BE2C (cell line): ENCODE data around the gene EIF4H.
"Not testable (repeated sequence)": the region's sequence is repeated elsewhere in the genome, so short reads cannot be mapped to it uniquely, and the experiment has no call there.

Source experiments
- DNase-seq: peaks from one replicate; pipeline ENCODE4 v3.0.0-alpha.2; 2020
- H3K27me3 ChIP-seq: fragments of 250-450 bp; sonication (Bioruptor Pico); 2 replicates; pipeline ENCODE4 v1.5.1; 2020; ENCODE audit warnings: mild to moderate bottlenecking
- H3K36me3 ChIP-seq: fragments of 250-450 bp; sonication (Bioruptor Pico); 2 replicates; pipeline ENCODE4 v1.5.1; 2020; ENCODE audit warnings: mild to moderate bottlenecking
- H3K4me1 ChIP-seq: fragments of 250-450 bp; sonication (Bioruptor Pico); 2 replicates; pipeline ENCODE4 v1.5.1; 2020
- H3K4me3 ChIP-seq: 2 replicates; pipeline ENCODE4 v1.5.1; 2011; ENCODE audit warnings: low read depth, low read length
- H3K9me3 ChIP-seq: fragments of 250-450 bp; sonication (Bioruptor Pico); 2 replicates; pipeline ENCODE4 v1.5.1; 2020
- TF ChIP-seq, protein P1 (sequence below): IDR thresholded peaks from 2 replicates; pipeline ENCODE4 v1.5.1; 2012; ENCODE audit warnings: mild to moderate bottlenecking, low read depth, low read length

Gene EIF4H

DNA sequence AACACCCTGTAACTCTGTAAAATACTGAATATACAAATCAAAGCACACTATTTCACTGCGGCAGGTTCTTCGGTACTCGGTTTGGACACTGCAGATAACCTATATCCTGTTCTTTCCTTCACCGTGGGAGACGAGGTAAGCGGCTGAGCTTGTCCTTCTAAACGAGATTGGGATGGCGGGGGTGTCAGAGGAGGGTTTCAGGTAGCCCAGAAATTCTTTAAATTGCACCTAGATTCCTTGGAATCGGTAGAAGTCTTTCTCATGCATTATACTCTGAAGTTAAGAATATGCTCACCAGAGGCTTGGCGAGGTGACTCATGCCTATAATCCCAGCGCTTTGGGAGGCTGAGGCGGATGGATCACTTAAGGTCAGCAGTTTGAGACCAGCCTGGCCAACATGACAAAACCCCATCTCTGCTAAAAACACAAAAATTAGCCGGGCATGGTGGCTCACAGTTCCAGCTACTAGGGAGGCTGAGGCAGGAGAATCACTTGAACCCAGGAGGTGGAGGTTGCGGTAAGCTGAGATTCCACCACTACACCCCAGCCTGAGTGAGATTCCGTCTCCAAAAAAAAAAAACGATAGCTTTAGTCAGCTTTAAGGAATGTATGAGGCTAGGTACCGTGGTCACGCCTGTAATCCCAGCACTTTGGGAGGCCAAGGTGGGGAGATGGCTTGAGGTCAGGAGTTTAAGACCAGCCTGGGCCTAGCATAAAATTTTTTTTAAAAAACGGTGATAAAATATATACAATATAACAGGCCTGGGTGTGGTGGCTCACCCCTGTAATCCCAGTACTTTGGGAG is 25.6 kb downstream of the EIF4H start:
- Histone ChIP-seq H3K4me1 (no peaks in the 10 kb centered on the region), H3K36me3 (peaks cover 17% of the 10 kb centered on the region)
- no peak for DNase-seq

DNA sequence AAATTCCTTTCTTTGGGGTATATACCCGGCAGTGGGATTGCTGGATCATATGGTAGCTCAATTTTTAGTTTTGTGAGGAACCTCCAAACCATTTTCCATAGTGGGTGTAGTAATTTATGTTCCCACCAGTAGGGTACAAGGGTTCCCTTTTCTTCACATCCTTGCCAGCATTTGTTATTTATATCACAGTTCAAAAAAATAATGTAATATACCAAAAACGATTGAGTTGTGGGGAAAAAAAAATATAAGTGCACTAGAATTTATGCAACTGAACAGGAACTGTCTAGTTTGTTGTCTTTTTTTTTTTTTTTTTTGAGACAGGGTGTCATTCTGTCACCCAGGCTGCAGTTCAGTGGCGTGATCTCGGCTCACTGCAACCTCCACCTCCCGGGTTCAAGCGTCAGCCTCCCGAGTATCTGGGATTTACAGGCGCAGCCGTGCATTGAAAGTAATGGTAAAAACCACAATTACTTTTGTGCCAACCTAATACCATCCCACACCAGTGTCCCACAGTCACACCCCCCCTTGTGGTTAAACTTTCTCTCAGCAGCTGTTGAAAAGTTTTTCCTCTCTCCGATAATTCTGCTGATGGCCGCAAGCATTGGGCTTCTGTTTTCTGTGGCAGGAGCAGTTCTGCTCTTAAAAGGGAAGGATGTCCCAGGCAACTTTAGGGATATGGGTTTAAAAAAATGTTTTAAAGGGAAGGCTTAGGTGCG is 28.8 kb downstream of the EIF4H start:
- Histone ChIP-seq H3K9me3 (no peaks in the 10 kb centered on the region), H3K27me3 (peaks cover 10% of the 10 kb centered on the region), H3K4me3 (no peak overlapping the region), H3K36me3 (peaks cover under 1% of the 10 kb centered on the region), H3K4me1 (no peaks in the 10 kb centered on the region)
- TF ChIP-seq, protein P1, sequence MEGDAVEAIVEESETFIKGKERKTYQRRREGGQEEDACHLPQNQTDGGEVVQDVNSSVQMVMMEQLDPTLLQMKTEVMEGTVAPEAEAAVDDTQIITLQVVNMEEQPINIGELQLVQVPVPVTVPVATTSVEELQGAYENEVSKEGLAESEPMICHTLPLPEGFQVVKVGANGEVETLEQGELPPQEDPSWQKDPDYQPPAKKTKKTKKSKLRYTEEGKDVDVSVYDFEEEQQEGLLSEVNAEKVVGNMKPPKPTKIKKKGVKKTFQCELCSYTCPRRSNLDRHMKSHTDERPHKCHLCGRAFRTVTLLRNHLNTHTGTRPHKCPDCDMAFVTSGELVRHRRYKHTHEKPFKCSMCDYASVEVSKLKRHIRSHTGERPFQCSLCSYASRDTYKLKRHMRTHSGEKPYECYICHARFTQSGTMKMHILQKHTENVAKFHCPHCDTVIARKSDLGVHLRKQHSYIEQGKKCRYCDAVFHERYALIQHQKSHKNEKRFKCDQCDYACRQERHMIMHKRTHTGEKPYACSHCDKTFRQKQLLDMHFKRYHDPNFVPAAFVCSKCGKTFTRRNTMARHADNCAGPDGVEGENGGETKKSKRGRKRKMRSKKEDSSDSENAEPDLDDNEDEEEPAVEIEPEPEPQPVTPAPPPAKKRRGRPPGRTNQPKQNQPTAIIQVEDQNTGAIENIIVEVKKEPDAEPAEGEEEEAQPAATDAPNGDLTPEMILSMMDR = peak; percentile 81
- peak; percentile 65 for DNase-seq

More for the DNA sequence above, 25.6 kb downstream of the EIF4H start:
- Histone ChIP-seq H3K4me3 (no peak overlapping the region), H3K9me3 (no peaks in the 10 kb centered on the region), H3K27me3 (peaks cover 4% of the 10 kb centered on the region)
- TF ChIP-seq, protein P1 = no peak

DNA sequence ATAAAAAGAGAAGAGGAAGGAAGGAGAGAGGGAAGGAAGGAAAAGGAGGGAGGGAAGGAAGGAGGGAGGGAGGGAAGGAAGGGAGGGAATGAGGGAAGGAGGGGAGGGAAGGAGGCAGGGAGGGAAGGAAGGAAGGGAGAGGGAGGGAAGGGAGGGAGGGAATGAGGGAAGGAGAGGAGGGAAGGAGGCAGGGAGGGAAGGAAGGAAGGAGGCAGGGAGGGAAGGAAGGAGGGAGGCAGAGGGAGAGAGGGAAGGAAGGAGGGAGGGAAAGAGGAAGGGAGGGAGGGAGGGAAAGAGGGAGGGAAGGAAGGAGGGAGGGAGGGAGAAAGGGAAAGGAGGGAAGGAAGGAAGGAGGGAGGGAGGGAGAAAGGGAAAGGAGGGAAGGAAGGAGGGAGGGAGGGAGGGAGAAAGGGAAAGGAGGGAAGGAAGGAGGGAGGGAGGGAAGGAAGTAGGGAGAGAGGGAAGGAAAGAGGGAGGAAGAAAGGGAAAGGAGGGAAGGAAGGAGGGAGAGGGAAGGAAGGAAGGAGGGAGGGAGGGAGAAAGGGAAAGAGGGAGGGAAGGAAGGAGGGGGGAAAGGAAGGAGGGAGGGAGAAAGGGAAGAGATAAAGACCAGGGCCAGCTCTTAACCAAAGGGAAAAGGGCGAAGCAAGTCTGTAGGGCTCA is 29.9 kb downstream of the EIF4H start:
- Histone ChIP-seq H3K36me3 (no peaks in the 10 kb centered on the region), H3K9me3 (no peaks in the 10 kb centered on the region), H3K4me1 (peaks cover under 1% of the 10 kb centered on the region; the same call in 1 of the 2 replicates), H3K27me3 (peaks cover 10% of the 10 kb centered on the region), H3K4me3 (no peak overlapping the region)
- TF ChIP-seq, protein P1 = no peak
- no peak for DNase-seq

DNA sequence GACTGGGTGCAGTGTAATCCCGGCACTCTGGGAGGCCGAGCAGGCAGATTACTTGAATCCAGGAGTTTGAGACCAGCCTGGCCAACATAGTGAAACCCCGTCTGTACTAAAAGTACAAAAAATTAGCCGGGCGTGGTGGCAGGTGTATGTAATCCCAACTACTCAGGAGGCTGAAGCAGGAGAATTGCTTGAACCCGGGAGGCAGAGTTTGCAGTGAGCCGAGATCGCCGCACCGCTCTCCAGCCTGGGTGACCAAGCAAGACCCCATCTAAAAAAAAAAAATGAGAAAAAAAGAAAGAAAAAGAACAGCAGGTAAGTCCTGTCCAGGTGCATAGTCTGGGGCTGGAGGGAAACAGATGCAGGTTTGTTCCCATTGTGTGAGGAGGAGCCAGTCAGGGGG is 31.9 kb downstream of the EIF4H start:
- not testable (repeated sequence) for DNase-seq, H3K4me3 ChIP-seq, H3K36me3 ChIP-seq, H3K9me3 ChIP-seq, H3K27me3 ChIP-seq, H3K4me1 ChIP-seq

DNA sequence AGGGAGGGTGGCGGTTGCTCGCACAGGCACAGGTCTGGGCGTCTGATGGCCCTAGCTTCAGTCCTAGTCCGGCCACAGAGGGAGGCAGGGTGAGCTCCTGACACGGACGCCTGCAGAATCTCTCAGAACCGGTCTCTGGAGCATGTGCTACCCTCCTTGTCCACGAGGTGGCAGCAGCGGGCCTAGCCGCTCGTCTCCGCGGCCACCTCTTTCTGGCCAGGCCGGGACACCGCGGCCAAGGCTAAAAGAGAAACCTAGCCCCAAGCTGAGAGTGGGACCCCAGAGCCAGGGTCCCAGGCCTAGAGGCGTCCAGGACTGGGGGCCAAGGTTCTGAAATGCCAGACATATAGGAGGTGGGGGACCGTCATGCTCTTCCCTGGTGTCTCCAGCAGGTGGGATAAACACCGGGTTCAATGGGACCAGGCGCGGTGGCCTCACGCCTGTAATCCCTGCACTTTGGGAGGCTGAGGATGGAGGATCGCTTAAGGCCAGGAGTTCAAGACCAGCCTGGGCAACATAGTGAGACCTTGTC is 32.5 kb downstream of the EIF4H start:
- peaks cover 10% of the 10 kb centered on the region for H3K27me3 ChIP-seq
- no peaks in the 10 kb centered on the region for H3K36me3 ChIP-seq
- H3K4me1 ChIP-seq = peaks cover 4% of the 10 kb centered on the region; the same call in 1 of the 2 replicates
- peak; percentile 84 for DNase-seq
- H3K9me3 ChIP-seq = no peaks in the 10 kb centered on the region
- H3K4me3 ChIP-seq = peak overlapping the region; percentile 7; the same call in 1 of the 2 replicates
- TF ChIP-seq, protein P1 = peak; percentile 95

DNA sequence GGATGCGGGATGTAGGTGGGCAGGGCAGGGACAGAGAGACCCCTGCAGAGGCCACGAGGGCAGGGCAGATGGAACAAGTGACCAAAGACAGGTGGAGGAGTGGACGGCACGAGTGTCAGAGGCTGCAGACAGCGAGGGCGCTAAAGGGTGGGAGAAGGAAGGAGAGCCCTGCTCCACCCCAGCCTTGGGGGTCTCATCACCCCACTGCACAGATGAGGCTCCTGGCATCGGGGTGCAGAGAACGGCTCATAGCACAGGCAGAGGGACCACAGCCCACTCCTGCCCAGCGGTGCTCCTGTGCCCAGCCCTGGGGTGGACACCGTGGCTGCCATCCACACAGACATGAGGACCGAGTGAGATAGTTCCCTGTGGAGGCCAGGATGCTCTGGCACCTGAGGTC is 33.4 kb downstream of the EIF4H start:
- TF ChIP-seq, protein P1 = no peak
- no peaks in the 10 kb centered on the region for H3K9me3 ChIP-seq
- peaks cover 10% of the 10 kb centered on the region for H3K27me3 ChIP-seq
- H3K4me3 ChIP-seq = no peak overlapping the region
- no peak for DNase-seq
- no peaks in the 10 kb centered on the region for H3K36me3 ChIP-seq
- H3K4me1 ChIP-seq = peaks cover 4% of the 10 kb centered on the region; the same call in 1 of the 2 replicates

DNA sequence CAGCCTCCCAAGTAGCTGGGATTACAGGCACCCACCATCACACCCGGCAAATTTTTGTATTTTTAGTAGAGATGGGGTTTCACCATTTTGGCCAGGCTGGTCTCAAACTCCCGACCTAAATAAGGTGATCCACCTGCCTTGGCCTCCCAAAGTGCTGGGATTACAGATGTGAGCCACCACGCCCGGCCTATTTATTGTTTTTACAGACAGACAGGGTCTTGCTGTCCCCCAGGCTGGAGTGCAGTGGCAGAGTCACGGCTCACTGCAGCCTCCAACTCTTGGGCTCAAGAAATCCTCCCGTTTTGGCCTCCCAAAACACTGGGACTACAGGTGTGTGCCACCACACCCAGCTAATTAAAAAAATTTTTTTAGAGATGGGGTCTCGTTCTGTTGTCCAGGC is 34.1 kb downstream of the EIF4H start:
- not testable (repeated sequence) for H3K4me3 ChIP-seq, H3K9me3 ChIP-seq, H3K36me3 ChIP-seq, H3K4me1 ChIP-seq, DNase-seq, H3K27me3 ChIP-seq
